CD4-positive, alpha-beta T cell (primary cell): ENCODE data around the gene MED9. TPM values are rescaled to one million over a fixed set of nuclear protein-coding genes. Genes with fewer than 3 reads are reported as not detected.
"Not testable (repeated sequence)": the region's sequence is repeated elsewhere in the genome, so short reads cannot be mapped to it uniquely, and the experiment has no call there.

Source experiments
- ATAC-seq: fragments of 200-7000 bp; cut with Tn5 transposase; one replicate; pipeline ENCODE4 v1.10.0; 2022; ENCODE audit warnings: mild to moderate bottlenecking; ENCODE audit not compliant: poor library complexity
- CTCF ChIA-PET: fragments of 350-600 bp; sonication (Branson Sonifier 250); formaldehyde crosslinking; loops from one replicate; lab custom pipeline; 2021; ENCODE audit warnings: antibody characterized with exemption, inconsistent platforms; lab: Charles Lee
- POLR2A ChIA-PET: fragments of 350-600 bp; sonication (Branson Sonifier 250); formaldehyde crosslinking; loops from one replicate; lab custom pipeline; 2021; ENCODE audit warnings: antibody characterized with exemption, inconsistent platforms; lab: Charles Lee
- DNase-seq, 14 experiments: peaks; one replicate each; pipeline ENCODE4 v3.0.0-alpha.2; 2013 to 2020; ENCODE audit warnings: mixed read lengths in 2 of 14
- H3K27ac ChIP-seq, 2 donors: one replicate each; pipeline versions ENCODE4 v1.5.1 to v1.7.0; 2013; ENCODE audit warnings: low read length in 2 of 2, low read depth in 1 of 2, mild to moderate bottlenecking in 1 of 2
- H3K27me3 ChIP-seq, 2 experiments: 1 replicate in 1 of 2; 2 replicates in 1 of 2; pipeline versions ENCODE4 v1.6.1 to v1.7.0; 2013; ENCODE audit warnings: low read length in 2 of 2, control low read depth in 1 of 2, mild to moderate bottlenecking in 1 of 2, moderate library complexity in 1 of 2; ENCODE audit not compliant: insufficient read depth in 2 of 2, control insufficient read depth in 1 of 2
- H3K36me3 ChIP-seq: one replicate; pipeline ENCODE4 v1.6.1; 2013; ENCODE audit warnings: low read length, control low read depth; ENCODE audit not compliant: insufficient read depth
- H3K4me1 ChIP-seq: one replicate; pipeline ENCODE4 v1.6.1; 2013; ENCODE audit warnings: low read length, control low read depth; ENCODE audit not compliant: insufficient read depth
- H3K4me3 ChIP-seq: one replicate; pipeline ENCODE4 v1.5.1; 2013; ENCODE audit warnings: mild to moderate bottlenecking, low read length, moderate library complexity
- H3K9me3 ChIP-seq, 2 experiments: 1 replicate in 1 of 2; 2 replicates in 1 of 2; pipeline versions ENCODE4 v1.6.1 to v1.7.0; 2013; ENCODE audit warnings: low read length in 2 of 2, mild to moderate bottlenecking in 2 of 2, control low read depth in 1 of 2, moderate library complexity in 1 of 2; ENCODE audit not compliant: control insufficient read depth in 1 of 2, insufficient read depth in 1 of 2
- H3K27ac Mint-ChIP-seq: one replicate; pipeline ENCODE4 v1.8.0; 2020; ENCODE audit warnings: mixed read lengths
- H3K27me3 Mint-ChIP-seq: one replicate; pipeline ENCODE4 v1.8.0; 2021; ENCODE audit warnings: mixed read lengths
- H3K36me3 Mint-ChIP-seq: one replicate; pipeline ENCODE4 v1.8.0; 2021; ENCODE audit warnings: low read depth, mixed read lengths
- H3K4me1 Mint-ChIP-seq: one replicate; pipeline ENCODE4 v1.8.0; 2021; ENCODE audit warnings: low read depth, mixed read lengths
- H3K4me3 Mint-ChIP-seq: one replicate; pipeline ENCODE4 v1.8.0; 2020; ENCODE audit warnings: mild to moderate bottlenecking, mixed read lengths
- H3K9me3 Mint-ChIP-seq: one replicate; pipeline ENCODE4 v1.8.0; 2020; ENCODE audit warnings: mixed read lengths
- intact Hi-C, 2 experiments: fragments of 100-400 bp; cut with DNase I in 1 of 2; cut with micrococcal nuclease in 1 of 2; formaldehyde crosslinking; loops; one replicate each; pipeline versions ENCODE4 v1.15.1 to v1.9.0; 2023 to 2025; cut with DNase I, micrococcal nuclease
- total RNA-seq, 174 experiments: library from RNA in 2 of 174; stranded (reverse) in 2 of 174; gene quantifications; one replicate each; pipeline ENCODE4 v1.2.3 and lab custom pipeline; 2021 to 2026
- TF ChIP-seq, protein P1 (sequence below): fragments of 200-600 bp; IDR thresholded peaks from one replicate; pipeline ENCODE4 v1.8.0; 2022; ENCODE audit warnings: antibody characterized with exemption, mild to moderate bottlenecking

MED9 gene
- total RNA-seq, 2 experiments from 2014 or later = 27.0 to 27.9 TPM

DNA sequence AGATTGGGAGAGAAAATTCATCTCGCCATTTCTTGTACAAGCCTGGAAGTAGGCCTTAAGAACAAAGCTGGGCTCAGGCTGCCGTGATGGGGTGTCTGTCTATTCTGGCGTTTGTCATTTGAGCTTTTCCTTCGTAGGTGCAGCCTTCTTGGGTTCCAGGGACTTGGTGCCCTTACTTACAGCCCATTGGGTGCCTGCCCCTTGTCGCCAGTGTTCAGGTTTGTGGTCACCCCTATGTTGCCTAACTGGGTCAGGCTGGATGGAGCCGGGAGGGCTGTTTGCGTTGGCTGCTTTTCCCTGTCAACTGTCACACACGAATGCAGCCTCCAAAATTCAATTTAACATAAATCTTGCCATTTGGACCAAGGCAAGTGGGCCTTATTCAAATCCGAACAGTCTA is 23.7 kb upstream of the MED9 start:
- H3K9me3 ChIP-seq = no peaks in the 10 kb centered on the region
- no peaks in the 10 kb centered on the region for H3K36me3 Mint-ChIP-seq
- no peak overlapping the region for H3K27ac Mint-ChIP-seq
- no peaks in the 10 kb centered on the region for H3K36me3 ChIP-seq
- ATAC-seq (no peak), DNase-seq (no peak)
- no peaks in the 10 kb centered on the region for H3K27me3 ChIP-seq
- intact Hi-C loops = no loop called here
- ChIA-PET POLR2A (no interaction called here), CTCF (no interaction called here)
- H3K4me1 ChIP-seq = no peaks in the 10 kb centered on the region
- H3K4me3 Mint-ChIP-seq = no peak overlapping the region
- no peaks in the 10 kb centered on the region for H3K9me3 Mint-ChIP-seq
- H3K4me1 Mint-ChIP-seq = no peaks in the 10 kb centered on the region
- no peaks in the 10 kb centered on the region for H3K27me3 Mint-ChIP-seq
- no peak overlapping the region for H3K27ac ChIP-seq
- no peak overlapping the region for H3K4me3 ChIP-seq
- TF ChIP-seq, protein P1, sequence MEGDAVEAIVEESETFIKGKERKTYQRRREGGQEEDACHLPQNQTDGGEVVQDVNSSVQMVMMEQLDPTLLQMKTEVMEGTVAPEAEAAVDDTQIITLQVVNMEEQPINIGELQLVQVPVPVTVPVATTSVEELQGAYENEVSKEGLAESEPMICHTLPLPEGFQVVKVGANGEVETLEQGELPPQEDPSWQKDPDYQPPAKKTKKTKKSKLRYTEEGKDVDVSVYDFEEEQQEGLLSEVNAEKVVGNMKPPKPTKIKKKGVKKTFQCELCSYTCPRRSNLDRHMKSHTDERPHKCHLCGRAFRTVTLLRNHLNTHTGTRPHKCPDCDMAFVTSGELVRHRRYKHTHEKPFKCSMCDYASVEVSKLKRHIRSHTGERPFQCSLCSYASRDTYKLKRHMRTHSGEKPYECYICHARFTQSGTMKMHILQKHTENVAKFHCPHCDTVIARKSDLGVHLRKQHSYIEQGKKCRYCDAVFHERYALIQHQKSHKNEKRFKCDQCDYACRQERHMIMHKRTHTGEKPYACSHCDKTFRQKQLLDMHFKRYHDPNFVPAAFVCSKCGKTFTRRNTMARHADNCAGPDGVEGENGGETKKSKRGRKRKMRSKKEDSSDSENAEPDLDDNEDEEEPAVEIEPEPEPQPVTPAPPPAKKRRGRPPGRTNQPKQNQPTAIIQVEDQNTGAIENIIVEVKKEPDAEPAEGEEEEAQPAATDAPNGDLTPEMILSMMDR = no peak

DNA sequence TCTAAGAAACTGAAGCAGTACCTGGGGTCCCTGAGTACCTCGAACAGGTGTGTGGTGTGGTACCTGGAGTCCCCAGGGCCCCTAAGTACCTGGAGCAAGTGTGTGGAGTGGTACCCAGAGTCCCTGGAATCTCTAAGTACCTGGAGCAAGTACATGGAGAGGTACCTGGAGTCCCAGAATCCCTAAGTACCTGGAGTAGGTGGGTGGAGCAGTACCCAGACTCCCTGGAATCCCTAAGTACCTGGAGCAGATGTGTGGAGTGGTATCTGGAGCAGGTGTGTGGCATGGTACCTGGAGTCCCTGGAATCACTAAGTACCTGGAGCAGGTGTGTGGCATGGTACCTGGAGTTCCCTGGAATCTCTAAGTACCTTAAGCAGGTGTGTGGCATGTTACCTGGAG is 22.5 kb upstream of the MED9 start:
- DNase-seq (no peak), ATAC-seq (no peak)
- ChIA-PET POLR2A (no interaction called here), CTCF (no interaction called here)
- intact Hi-C loops = no loop called here
- H3K4me3 Mint-ChIP-seq = no peak overlapping the region
- H3K4me3 ChIP-seq = no peak overlapping the region
- H3K9me3 Mint-ChIP-seq = no peaks in the 10 kb centered on the region
- H3K27ac ChIP-seq = no peak overlapping the region
- H3K4me1 ChIP-seq = no peaks in the 10 kb centered on the region
- H3K27me3 Mint-ChIP-seq = no peaks in the 10 kb centered on the region
- no peaks in the 10 kb centered on the region for H3K9me3 ChIP-seq
- H3K36me3 Mint-ChIP-seq = no peaks in the 10 kb centered on the region
- TF ChIP-seq, protein P1 = no peak
- no peaks in the 10 kb centered on the region for H3K27me3 ChIP-seq
- H3K27ac Mint-ChIP-seq = no peak overlapping the region
- H3K4me1 Mint-ChIP-seq = no peaks in the 10 kb centered on the region
- no peaks in the 10 kb centered on the region for H3K36me3 ChIP-seq

DNA sequence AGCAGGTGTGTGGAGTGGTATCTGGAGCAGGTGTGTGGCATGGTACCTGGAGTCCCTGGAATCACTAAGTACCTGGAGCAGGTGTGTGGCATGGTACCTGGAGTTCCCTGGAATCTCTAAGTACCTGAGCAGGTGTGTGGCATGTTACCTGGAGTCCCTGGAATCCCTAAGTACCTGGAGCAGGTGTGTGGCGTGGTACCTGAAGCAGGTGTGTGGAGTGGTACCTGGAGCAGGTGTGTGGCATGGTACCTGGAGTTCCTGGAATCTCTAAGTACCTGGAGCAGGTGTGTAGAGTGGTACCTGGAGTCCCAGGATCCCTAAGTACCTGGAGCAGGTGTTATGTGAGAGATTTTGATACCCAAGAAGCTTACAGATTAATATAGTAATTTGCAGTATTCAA is 22.1 kb upstream of the MED9 start:
- H3K4me1 ChIP-seq, DNase-seq, ATAC-seq, H3K27ac ChIP-seq, POLR2A ChIA-PET, H3K27ac Mint-ChIP-seq, H3K27me3 Mint-ChIP-seq, intact Hi-C loops, H3K4me1 Mint-ChIP-seq, H3K36me3 Mint-ChIP-seq, H3K4me3 Mint-ChIP-seq, H3K4me3 ChIP-seq, H3K27me3 ChIP-seq, CTCF ChIA-PET, H3K36me3 ChIP-seq, H3K9me3 ChIP-seq, H3K9me3 Mint-ChIP-seq: not testable (repeated sequence)

DNA sequence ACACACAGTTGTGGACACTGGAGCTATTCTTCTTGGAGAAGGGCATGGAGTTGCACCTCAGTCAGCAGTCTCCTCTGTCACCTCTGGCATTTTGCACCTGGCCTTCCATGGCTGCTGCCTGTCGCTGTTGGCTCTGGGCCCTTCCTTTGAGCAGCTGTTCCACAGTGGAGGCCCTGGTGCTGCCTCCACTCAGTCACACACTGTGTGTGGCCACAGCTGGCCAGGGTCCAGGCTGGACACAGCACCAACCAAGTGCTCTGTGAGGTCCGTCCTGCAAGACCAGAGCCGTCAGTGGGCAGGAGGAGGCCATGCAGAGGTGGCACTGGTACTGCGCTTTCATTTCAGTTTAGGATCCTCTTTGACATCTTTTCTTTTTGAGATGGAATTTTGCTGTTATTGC is 21.6 kb upstream of the MED9 start:
- intact Hi-C loops = no loop called here
- TF ChIP-seq, protein P1 = no peak
- H3K27ac ChIP-seq = no peak overlapping the region

More for the DNA sequence above, 21.6 kb upstream of the MED9 start:
- Mint-ChIP-seq H3K4me3 (no peak overlapping the region), H3K36me3 (no peaks in the 10 kb centered on the region), H3K27me3 (no peaks in the 10 kb centered on the region), H3K27ac (no peak overlapping the region), H3K9me3 (peaks cover 2% of the 10 kb centered on the region), H3K4me1 (no peaks in the 10 kb centered on the region)
- H3K27me3 ChIP-seq = no peaks in the 10 kb centered on the region
- ChIA-PET CTCF (no interaction called here), POLR2A (interaction anchor here (1.0 kb wide), 1 partner anchor 21 kb away, joined by 3 read pairs; no protein-coding TSS in a partner anchor)
- no peaks in the 10 kb centered on the region for H3K4me1 ChIP-seq
- peaks cover 0 to 3% of the 10 kb centered on the region in 2 experiments for H3K9me3 ChIP-seq
- ATAC-seq = no peak
- no peak for DNase-seq
- H3K4me3 ChIP-seq = no peak overlapping the region
- no peaks in the 10 kb centered on the region for H3K36me3 ChIP-seq
